ENCODE results near the gene C16orf54.
"Not testable (repeated sequence)": the region's sequence is repeated elsewhere in the genome, so short reads cannot be mapped to it uniquely, and the experiment has no call there.

The C16orf54 gene

GRCh38 chr16:29767062-29767461, 21.3 kb upstream of the C16orf54 start:
- TF ChIP-seq CTCF (IDR thresholded peaks at IDR 0.05; ENCODE audit: control extremely low read depth, extremely low read depth, low read depth, missing control alignments) = no peak
- no peak for DNase-seq (ENCODE audit: extremely low spot score)
- CTCF ChIA-PET = interaction anchor here (1.7 to 4.3 kb wide), 5 partner anchors 12 to 28 kb away, joined by 4 to 18 read pairs (median 12); partner anchors contain the start of gene KIF22
- POLR2A ChIA-PET = no interaction called here

GRCh38 chr16:29766571-29766970, 20.8 kb upstream of the C16orf54 start:
- no peak for TF ChIP-seq CTCF (IDR thresholded peaks at IDR 0.05; ENCODE audit: control extremely low read depth, extremely low read depth, low read depth, missing control alignments)
- ChIA-PET POLR2A (no interaction called here), CTCF (interaction anchor here (0.6 to 4.3 kb wide), 4 partner anchors 13 to 756 kb away, joined by 3 to 18 read pairs (median 6); no protein-coding TSS in a partner anchor)
- no peak for DNase-seq (ENCODE audit: extremely low spot score)

- no peak for DNase-seq (ENCODE audit: extremely low spot score)
- ChIA-PET POLR2A (no interaction called here), CTCF (interaction anchor here (1.1 to 4.3 kb wide), 2 partner anchors 19 to 20 kb away, joined by 3 to 18 read pairs; no protein-coding TSS in a partner anchor)
- no peak for TF ChIP-seq CTCF (IDR thresholded peaks at IDR 0.05; ENCODE audit: control extremely low read depth, extremely low read depth, low read depth, missing control alignments)
Observed at GRCh38 chr16:29765167-29766032, 19.6 kb upstream of the C16orf54 start.

GRCh38 chr16:29763326-29763725, 17.5 kb upstream of the C16orf54 start:
- POLR2A ChIA-PET = no interaction called here
- DNase-seq (ENCODE audit: extremely low spot score) = no peak
- no peak for TF ChIP-seq CTCF (IDR thresholded peaks at IDR 0.05; ENCODE audit: control extremely low read depth, extremely low read depth, low read depth, missing control alignments)
- CTCF ChIA-PET = no interaction called here

- POLR2A ChIA-PET = no interaction called here
- CTCF ChIA-PET = no interaction called here
- no peak for DNase-seq (ENCODE audit: extremely low spot score)
- TF ChIP-seq CTCF (IDR thresholded peaks at IDR 0.05; ENCODE audit: control extremely low read depth, extremely low read depth, low read depth, missing control alignments) = no peak
Observed at GRCh38 chr16:29761882-29762281, 16.1 kb upstream of the C16orf54 start.

GRCh38 chr16:29761280-29761651, 15.5 kb upstream of the C16orf54 start:
- POLR2A ChIA-PET; DNase-seq (ENCODE audit: extremely low spot score); CTCF ChIA-PET: not testable (repeated sequence)

GRCh38 chr16:29760567-29761279, 14.9 kb upstream of the C16orf54 start:
- CTCF ChIA-PET = interaction anchor here (0.9 to 1.0 kb wide), 2 partner anchors 11 to 23 kb away, joined by 3 read pairs; no protein-coding TSS in a partner anchor
- TF ChIP-seq CTCF (IDR thresholded peaks at IDR 0.05; ENCODE audit: control extremely low read depth, extremely low read depth, low read depth, missing control alignments) = no peak
- POLR2A ChIA-PET = no interaction called here
- no peak for DNase-seq (ENCODE audit: extremely low spot score)
